H1 (cell line): ENCODE data around the gene CCDC74A. TPM values are rescaled to one million over a fixed set of nuclear protein-coding genes. Genes with fewer than 3 reads are reported as not detected.

Source experiments
- CTCF ChIA-PET: fragments of 300-600 bp; sonication (Branson Sonifier 250); formaldehyde crosslinking; loops from one replicate; lab custom pipeline; 2021; ENCODE audit not compliant: partially characterized antibody; lab: Charles Lee
- POLR2A ChIA-PET: fragments of 300-600 bp; sonication (Branson Sonifier 250); formaldehyde crosslinking; loops from one replicate; lab custom pipeline; 2021; ENCODE audit warnings: inconsistent platforms; ENCODE audit not compliant: partially characterized antibody; lab: Charles Lee
- DNase-seq, 2 experiments: peaks; one replicate each; pipeline versions ENCODE4 v3.0.0 to v3.0.0-alpha.2; 2010 to 2022; ENCODE audit warnings: low spot score in 2 of 2, low read depth in 1 of 2, mixed read lengths in 1 of 2
- FAIRE-seq: peaks from 2 replicates; lab custom pipeline; 2011; peaks lifted over from hg19 to GRCh38; lab: Jason Lieb, UNC
- H2AFZ ChIP-seq: 2 replicates; pipeline ENCODE4 v1.8.1; 2012; ENCODE audit warnings: low read length, inconsistent platforms
- H2AK5ac ChIP-seq: 2 replicates; pipeline ENCODE4 v1.6.1; 2013; ENCODE audit warnings: low read depth, low read length
- H2BK120ac ChIP-seq: replicated peaks from 2 replicates; pipeline ENCODE3; 2013; ENCODE audit warnings: low read depth, low read length, inconsistent platforms
- H2BK12ac ChIP-seq: 2 replicates; pipeline ENCODE4 v1.6.1; 2013; ENCODE audit warnings: low read depth, low read length
- H2BK15ac ChIP-seq: 2 replicates; pipeline ENCODE4 v1.6.1; 2013; ENCODE audit warnings: low read length
- H2BK20ac ChIP-seq: 2 replicates; pipeline ENCODE4 v1.6.1; 2013; ENCODE audit warnings: low read length
- H2BK5ac ChIP-seq: 2 replicates; pipeline ENCODE4 v1.6.1; 2013; ENCODE audit warnings: low read depth, low read length
- H3K14ac ChIP-seq: 2 replicates; pipeline ENCODE4 v1.6.1; 2013; ENCODE audit warnings: inconsistent platforms; ENCODE audit not compliant: insufficient read length
- H3K18ac ChIP-seq: 2 replicates; pipeline ENCODE4 v1.6.1; 2013; ENCODE audit warnings: low read length; ENCODE audit errors: extremely low read depth
- H3K23ac ChIP-seq: 2 replicates; pipeline ENCODE4 v1.6.1; 2013; ENCODE audit warnings: inconsistent platforms; ENCODE audit not compliant: insufficient read length
- H3K23me2 ChIP-seq: 2 replicates; pipeline ENCODE4 v1.6.1; 2013; ENCODE audit warnings: low read depth, low read length
- H3K27ac ChIP-seq: 2 replicates; pipeline ENCODE4 v1.6.1; 2011; ENCODE audit warnings: low read depth, low read length, inconsistent platforms
- H3K27me3 ChIP-seq, 4 experiments: replicated peaks in 1 of 4; 1 replicate in 1 of 4; 2 replicates in 3 of 4; pipeline versions ENCODE4 v1.6.1 to v1.8.1; 2011 to 2013; ENCODE audit warnings: low read length in 3 of 4, mild to moderate bottlenecking in 3 of 4, inconsistent platforms in 2 of 4, mixed read lengths in 2 of 4, moderate library complexity in 1 of 4; ENCODE audit not compliant: control insufficient read depth in 3 of 4, insufficient read depth in 3 of 4; ENCODE audit errors: extremely low read depth in 1 of 4
- H3K36me3 ChIP-seq, 4 experiments: 2 replicates each; pipeline versions ENCODE4 v1.6.1 to v1.8.1; 2011 to 2013; ENCODE audit warnings: mild to moderate bottlenecking in 4 of 4, low read length in 3 of 4, moderate library complexity in 2 of 4, control low read depth in 1 of 4, inconsistent platforms in 1 of 4; ENCODE audit not compliant: insufficient read depth in 4 of 4, control insufficient read depth in 2 of 4
- H3K4ac ChIP-seq: replicated peaks from 2 replicates; pipeline ENCODE3; 2013; ENCODE audit warnings: low read length, low read depth, mixed read lengths, inconsistent platforms; ENCODE audit not compliant: insufficient read length
- H3K4me1 ChIP-seq, 4 experiments: replicated peaks in 1 of 4; 1 replicate in 1 of 4; 2 replicates in 3 of 4; pipeline versions ENCODE4 v1.6.1 to v1.8.1; 2011 to 2013; ENCODE audit warnings: low read length in 3 of 4, inconsistent platforms in 2 of 4, mixed read lengths in 1 of 4; ENCODE audit not compliant: insufficient read depth in 4 of 4, control insufficient read depth in 3 of 4
- H3K4me2 ChIP-seq, 2 experiments: 2 replicates each; pipeline versions ENCODE4 v1.6.1 to v1.8.1; 2011 to 2013; ENCODE audit warnings: low read depth in 2 of 2, low read length in 2 of 2, control low read depth in 1 of 2, inconsistent platforms in 1 of 2, mild to moderate bottlenecking in 1 of 2; ENCODE audit not compliant: insufficient read depth in 1 of 2
- H3K4me3 ChIP-seq, 4 experiments: fragments of 200-600, 300-600 bp in 1 of 4; sonication (generic), shearing (Covaris generic), sonication (Bioruptor Twin) in 1 of 4; 2 replicates each; pipeline versions ENCODE4 v1.5.1 to v1.8.1; 2011 to 2016; ENCODE audit warnings: low read length in 4 of 4, low read depth in 3 of 4, control low read depth in 2 of 4, inconsistent platforms in 2 of 4, mild to moderate bottlenecking in 2 of 4, mixed read lengths in 1 of 4, moderate library complexity in 1 of 4; ENCODE audit not compliant: insufficient read depth in 2 of 4; ENCODE audit errors: extremely low read depth in 1 of 4
- H3K56ac ChIP-seq: replicated peaks from 2 replicates; pipeline ENCODE3; 2013; ENCODE audit warnings: low read depth, mild to moderate bottlenecking, mixed read lengths, low read length, inconsistent platforms; ENCODE audit not compliant: insufficient read length
- H3K79me1 ChIP-seq: 2 replicates; pipeline ENCODE4 v1.6.1; 2013; ENCODE audit warnings: low read depth, low read length, control low read depth
- H3K79me2 ChIP-seq, 2 experiments: 2 replicates each; pipeline versions ENCODE4 v1.6.1 to v1.8.1; 2012 to 2013; ENCODE audit warnings: low read length in 2 of 2, mild to moderate bottlenecking in 2 of 2, inconsistent platforms in 1 of 2; ENCODE audit not compliant: insufficient read depth in 2 of 2, control insufficient read depth in 1 of 2
- H3K9ac ChIP-seq, 4 experiments: replicated peaks in 1 of 4; 1 replicate in 1 of 4; 2 replicates in 3 of 4; pipeline versions ENCODE4 v1.6.1 to v1.8.1; 2011 to 2013; ENCODE audit warnings: low read depth in 3 of 4, low read length in 3 of 4, control low read depth in 2 of 4, mild to moderate bottlenecking in 2 of 4, moderate library complexity in 2 of 4, inconsistent platforms in 1 of 4; ENCODE audit errors: extremely low read depth in 1 of 4
- H3K9me3 ChIP-seq, 2 experiments: 2 replicates each; pipeline versions ENCODE4 v1.6.1 to v1.8.1; 2012 to 2013; ENCODE audit warnings: mild to moderate bottlenecking in 2 of 2, moderate library complexity in 2 of 2, control low read depth in 1 of 2, inconsistent platforms in 1 of 2, low read depth in 1 of 2, low read length in 1 of 2, mixed read lengths in 1 of 2; ENCODE audit not compliant: insufficient read depth in 2 of 2
- H4K20me1 ChIP-seq, 2 experiments: replicated peaks in 1 of 2; 2 replicates each; pipeline versions ENCODE3 to v1.8.1; 2011 to 2013; ENCODE audit warnings: inconsistent platforms in 2 of 2, low read length in 2 of 2, mild to moderate bottlenecking in 1 of 2; ENCODE audit not compliant: insufficient read depth in 2 of 2, control insufficient read depth in 1 of 2
- H4K5ac ChIP-seq: 2 replicates; pipeline ENCODE4 v1.6.1; 2013; ENCODE audit warnings: low read length, low read depth, mixed read lengths, inconsistent platforms; ENCODE audit not compliant: insufficient read length
- H4K8ac ChIP-seq: 2 replicates; pipeline ENCODE4 v1.8.0; 2013; ENCODE audit warnings: mild to moderate bottlenecking, moderate library complexity, low read length, inconsistent platforms; ENCODE audit not compliant: insufficient read depth; ENCODE audit errors: extremely low read depth
- H4K91ac ChIP-seq: replicated peaks from 2 replicates; pipeline ENCODE3; 2013; ENCODE audit warnings: low read length, mixed read lengths, inconsistent platforms; ENCODE audit not compliant: insufficient read length
- CREB1 ChIP-seq: IDR thresholded peaks from 2 replicates; pipeline ENCODE4 v1.6.1; 2012; ENCODE audit warnings: inconsistent platforms
- POLR2AphosphoS5 ChIP-seq: IDR thresholded peaks from 2 replicates; pipeline ENCODE4 v1.6.1; 2011; ENCODE audit warnings: low read depth, low read length
- WGBS, 2 experiments: shearing (Covaris generic) in 1 of 2; methylation state at CpG; one replicate each; pipeline versions ENCODE4 v1.1.6 to v1.1.7; 2013 to 2015; ENCODE audit warnings: low lambda C conversion rate in 2 of 2, mixed read lengths in 2 of 2, inconsistent platforms in 1 of 2, low coverage in 1 of 2, missing lambda C conversion rate in 1 of 2; ENCODE audit not compliant: insufficient replicate concordance in 2 of 2, insufficient coverage in 1 of 2, insufficient read length in 1 of 2; ENCODE audit errors: extremely low coverage in 1 of 2, missing lambda C conversion rate in 1 of 2; 5-methylcytosine and 5-hydroxymethylcytosine counted together
- polyA plus RNA-seq, 7 experiments: library from polyadenylated mRNA; depleted of rRNA in 3 of 7; stranded (reverse) in 5 of 7; unstranded in 2 of 7; fragments of >200 nt in 5 of 7; fragments of 200-250 nt in 2 of 7; gene quantifications; 1 replicate in 5 of 7; 2 replicates in 1 of 7; 4 replicates in 1 of 7; pipeline versions ENCODE4 v1.2.1 to v1.2.3, GENCODE V29; 2011 to 2013; ENCODE audit warnings: missing spikeins in 2 of 7, mixed read lengths in 2 of 7
- total RNA-seq: library from RNA; stranded (reverse); fragmentation: NEBNext Ultra II Directional; extraction: Animal tissue kit (Norgen Biotek cat#: 25700); gene quantifications from 2 replicates; pipeline ENCODE4 v1.2.1, GENCODE V29; 2021

The CCDC74A gene
- total and polyA plus RNA-seq, 2 of the 8 experiments (the other 6 are each of a cell fraction or from before 2014, with no cell fraction given): 18.1 to 21.0 TPM

DNA sequence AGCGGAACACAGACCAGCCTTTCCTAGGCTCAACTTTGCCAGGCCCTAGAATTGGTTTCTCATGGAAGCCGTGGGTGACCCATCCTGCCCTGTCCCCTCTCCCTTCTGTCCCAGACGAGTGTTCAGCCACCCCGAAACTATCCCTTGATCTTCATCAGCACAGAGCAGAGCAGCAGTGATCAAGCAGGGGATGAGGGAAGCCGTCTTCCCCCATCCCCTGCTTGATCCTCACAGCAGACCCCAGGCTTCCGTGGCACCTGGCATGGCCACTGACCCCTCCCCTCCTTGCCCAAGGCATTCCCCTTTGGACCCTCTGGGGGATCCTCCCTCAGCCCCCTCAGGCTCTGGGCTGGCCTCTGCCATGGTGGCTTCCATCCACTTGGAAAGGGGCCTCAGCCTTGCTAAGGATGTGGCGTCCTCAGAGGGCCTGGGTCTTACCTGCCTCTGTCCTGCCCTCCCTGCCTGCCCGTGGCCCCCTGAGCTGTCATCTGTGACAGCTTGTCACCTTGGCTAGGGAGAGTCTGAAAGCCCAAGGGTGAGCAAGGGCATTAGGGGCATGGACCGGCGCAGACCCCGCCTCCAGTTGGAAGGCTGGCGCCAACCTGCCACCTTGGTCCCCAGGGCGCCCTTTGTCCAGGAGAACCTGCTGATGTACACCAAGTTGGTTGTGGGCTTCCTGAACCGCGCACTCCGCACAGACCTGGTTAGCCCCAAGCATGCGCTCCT, 10.4 kb upstream of the CCDC74A start:
- H3K4me2 ChIP-seq: no peak overlapping the region
- H2AK5ac ChIP-seq: no peak overlapping the region
- no peak overlapping the region for H2AFZ ChIP-seq
- DNase-seq (no peak), FAIRE-seq (no peak)
- no peaks in the 10 kb centered on the region for H3K79me2 ChIP-seq
- CTCF ChIA-PET: interaction anchor here (1.1 kb wide), 1 partner anchor 10 kb away, joined by 5 read pairs; no protein-coding TSS in a partner anchor
- no peak overlapping the region for H2BK5ac ChIP-seq
- no peak overlapping the region for H3K9ac ChIP-seq
- no peak overlapping the region for H3K4ac ChIP-seq
- peaks cover 2% of the 10 kb centered on the region; the same call in 1 of the 2 replicates for H3K79me1 ChIP-seq
- H4K5ac ChIP-seq: no peak overlapping the region
- H3K23me2 ChIP-seq: no peaks in the 10 kb centered on the region
- H2BK20ac ChIP-seq: no peak overlapping the region
- H3K14ac ChIP-seq: no peak overlapping the region
- H2BK15ac ChIP-seq: no peak overlapping the region
- no peak overlapping the region for H2BK12ac ChIP-seq
- no peak overlapping the region for H2BK120ac ChIP-seq
- no peak overlapping the region for H3K23ac ChIP-seq
- H3K9me3 ChIP-seq: no peaks in the 10 kb centered on the region
- no peak overlapping the region for H4K8ac ChIP-seq
- H3K27me3 ChIP-seq: no peaks in the 10 kb centered on the region
- H3K27ac ChIP-seq: no peak overlapping the region
- H3K36me3 ChIP-seq: peaks cover 2 to 39% (median 12%) of the 10 kb centered on the region in 4 experiments; a peak in 6 of 8 replicates
- H4K91ac ChIP-seq: no peak overlapping the region
- H3K4me1 ChIP-seq: no peaks in the 10 kb centered on the region
- H4K20me1 ChIP-seq: peaks cover 1 to 4% of the 10 kb centered on the region in 2 experiments
- WGBS, 2 experiments: 97% methylated on average over 16 of the region's 17 CpGs; no CpG with 5 or more reads in 1 of the 2 experiments
- POLR2A ChIA-PET: no interaction called here
- H3K56ac ChIP-seq: no peak overlapping the region
- no peak overlapping the region for H3K4me3 ChIP-seq
- no peak overlapping the region for H3K18ac ChIP-seq
- TF ChIP-seq POLR2AphosphoS5 (no peak), CREB1 (no peak)
